HG03342 (cell line): ENCODE results near the gene C1orf122.

ENCODE experiments used
- ATAC-seq: cut with Tn5 transposase; IDR thresholded peaks from one replicate; pipeline ENCODE4 v1.9.1; 2021; ENCODE audit warnings: mild to moderate bottlenecking, moderate library complexity; ENCODE audit not compliant: unreplicated experiment

The C1orf122 gene

GRCh38 chr1:37797750-37798345, 9.7 kb upstream of the C1orf122 start:
- ATAC-seq = no peak

DNA sequence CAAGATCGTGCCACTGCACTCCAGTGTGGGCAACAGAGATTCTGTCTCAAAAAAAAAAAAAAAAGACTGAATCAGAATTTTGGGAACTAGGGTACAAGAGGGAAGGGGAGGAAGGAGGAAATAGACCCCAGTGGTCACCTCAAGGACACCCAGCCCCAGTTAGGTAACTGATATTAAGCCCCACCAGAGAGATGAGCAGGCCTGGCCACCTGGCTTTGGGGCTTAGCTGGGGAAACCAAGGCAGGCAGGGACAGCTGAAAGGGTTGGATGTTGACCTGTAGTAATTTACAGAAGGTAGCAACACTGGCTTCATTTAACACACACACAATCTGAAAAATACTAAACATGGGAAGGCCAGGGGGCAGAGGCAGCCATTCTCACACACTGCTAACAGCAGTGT, 5.2 kb upstream of the C1orf122 start:
- ATAC-seq = no peak

DNA sequence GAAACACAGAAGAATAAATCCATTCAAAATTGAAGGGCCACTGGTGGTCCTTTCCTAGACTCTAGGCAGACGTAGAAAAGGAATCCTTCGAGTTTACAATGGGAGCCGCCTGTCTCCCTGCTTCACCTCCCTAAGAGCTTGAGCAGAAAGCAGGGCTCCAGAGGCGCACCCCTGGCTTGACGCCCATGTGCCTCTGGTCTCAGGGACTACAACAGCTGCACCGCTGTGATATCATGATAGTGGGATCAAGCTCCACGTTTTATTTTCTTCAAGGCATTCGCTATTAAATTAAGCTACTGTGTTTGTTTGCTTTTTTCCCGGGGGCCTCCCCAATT, 403 bp upstream of the C1orf122 start:
- no peak for ATAC-seq

GRCh38 chr1:37808369-37809319, 1.1 kb downstream of the C1orf122 start:
- ATAC-seq = peak; percentile 17

DNA sequence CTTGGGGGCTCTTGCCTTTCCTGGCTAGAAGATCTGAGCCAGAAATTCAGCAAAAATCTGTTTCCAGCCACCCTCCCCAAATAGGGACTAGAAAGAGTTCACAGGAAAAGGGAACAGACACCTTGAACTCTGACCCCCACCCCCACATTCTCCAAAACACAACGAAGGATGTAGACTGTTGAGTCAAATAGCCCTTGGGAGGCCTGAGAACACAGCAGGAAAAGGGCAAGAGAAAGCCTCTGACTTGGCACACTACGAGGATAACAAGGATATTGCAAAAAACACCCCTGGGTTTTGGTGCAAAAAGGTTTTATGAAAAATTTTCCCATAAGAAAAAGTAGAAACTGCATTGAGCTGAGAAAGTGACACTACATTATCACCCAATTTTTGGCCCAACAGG, 2.4 kb downstream of the C1orf122 start:
- ATAC-seq = no peak

GRCh38 chr1:37811027-37811655, 3.6 kb downstream of the C1orf122 start:
- no peak for ATAC-seq

DNA sequence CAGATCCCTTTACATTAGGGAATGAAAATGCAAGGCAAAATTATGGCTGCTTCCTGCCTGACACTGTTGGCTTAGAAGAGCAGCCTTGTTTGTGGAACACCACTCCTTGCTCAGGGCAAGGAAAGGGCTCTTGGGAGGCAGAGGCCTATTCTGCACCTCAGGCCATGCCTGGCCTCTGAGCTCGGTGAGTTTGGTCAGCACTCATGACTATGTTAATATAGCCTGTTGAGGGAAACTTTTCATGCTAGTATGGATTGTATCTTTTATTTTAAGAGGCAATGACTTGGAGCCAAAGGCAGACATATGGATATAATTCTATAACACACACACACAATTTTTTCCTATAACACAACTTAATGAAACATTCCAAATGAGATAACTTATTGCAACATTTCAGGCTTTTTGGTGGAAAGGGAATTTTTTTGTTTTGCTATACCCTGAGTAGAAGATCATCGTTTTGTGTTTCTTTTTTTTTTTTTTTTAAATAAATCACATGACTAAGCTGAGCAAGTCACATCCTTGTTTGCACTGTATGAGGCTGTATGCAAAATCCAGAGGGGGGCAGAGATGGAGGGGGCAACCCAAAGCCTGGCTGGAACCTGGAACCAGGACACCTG, 6.0 kb downstream of the C1orf122 start:
- no peak for ATAC-seq

DNA sequence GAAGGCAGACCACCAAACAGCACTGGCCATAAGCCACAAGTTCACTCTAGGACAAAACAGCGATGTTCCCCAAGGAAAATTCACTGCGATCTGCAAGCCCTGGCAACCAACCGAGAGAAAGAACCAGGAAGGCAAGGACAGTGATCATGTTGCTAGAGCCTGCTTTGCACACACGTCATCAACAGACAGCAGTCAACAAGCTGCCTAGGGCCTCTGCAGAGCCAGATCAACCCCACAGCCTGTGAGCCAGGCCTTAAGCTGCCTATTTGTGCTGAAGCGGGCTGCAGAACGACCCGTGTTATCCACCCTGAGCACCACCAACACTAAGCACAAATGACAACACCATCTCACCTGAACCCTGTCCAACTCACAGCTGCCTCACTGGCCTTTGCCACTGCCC, 6.7 kb downstream of the C1orf122 start:
- ATAC-seq = no peak

DNA sequence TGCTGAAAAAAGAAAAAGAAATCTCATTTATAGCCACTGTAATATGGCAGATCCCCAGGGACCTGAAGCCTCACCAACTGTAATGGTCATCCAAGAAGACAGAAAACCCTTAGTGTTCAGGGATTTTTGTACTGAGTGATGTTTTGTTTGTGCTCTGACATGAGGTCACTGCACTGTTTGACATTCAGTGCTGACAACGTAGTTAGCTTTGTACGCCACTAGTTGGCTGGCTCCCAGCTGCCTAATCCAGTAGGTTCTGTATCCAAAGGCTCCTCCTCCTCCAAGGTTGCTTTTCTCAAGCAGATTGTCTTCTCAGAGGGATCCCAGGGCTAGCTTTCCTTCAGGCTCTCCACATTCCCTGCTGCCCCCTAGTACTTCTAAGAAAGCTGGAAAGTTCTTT, 9.9 kb downstream of the C1orf122 start:
- no peak for ATAC-seq

- no peak for ATAC-seq
Observed at GRCh38 chr1:37821481-37821880, 13.9 kb downstream of the C1orf122 start.

DNA sequence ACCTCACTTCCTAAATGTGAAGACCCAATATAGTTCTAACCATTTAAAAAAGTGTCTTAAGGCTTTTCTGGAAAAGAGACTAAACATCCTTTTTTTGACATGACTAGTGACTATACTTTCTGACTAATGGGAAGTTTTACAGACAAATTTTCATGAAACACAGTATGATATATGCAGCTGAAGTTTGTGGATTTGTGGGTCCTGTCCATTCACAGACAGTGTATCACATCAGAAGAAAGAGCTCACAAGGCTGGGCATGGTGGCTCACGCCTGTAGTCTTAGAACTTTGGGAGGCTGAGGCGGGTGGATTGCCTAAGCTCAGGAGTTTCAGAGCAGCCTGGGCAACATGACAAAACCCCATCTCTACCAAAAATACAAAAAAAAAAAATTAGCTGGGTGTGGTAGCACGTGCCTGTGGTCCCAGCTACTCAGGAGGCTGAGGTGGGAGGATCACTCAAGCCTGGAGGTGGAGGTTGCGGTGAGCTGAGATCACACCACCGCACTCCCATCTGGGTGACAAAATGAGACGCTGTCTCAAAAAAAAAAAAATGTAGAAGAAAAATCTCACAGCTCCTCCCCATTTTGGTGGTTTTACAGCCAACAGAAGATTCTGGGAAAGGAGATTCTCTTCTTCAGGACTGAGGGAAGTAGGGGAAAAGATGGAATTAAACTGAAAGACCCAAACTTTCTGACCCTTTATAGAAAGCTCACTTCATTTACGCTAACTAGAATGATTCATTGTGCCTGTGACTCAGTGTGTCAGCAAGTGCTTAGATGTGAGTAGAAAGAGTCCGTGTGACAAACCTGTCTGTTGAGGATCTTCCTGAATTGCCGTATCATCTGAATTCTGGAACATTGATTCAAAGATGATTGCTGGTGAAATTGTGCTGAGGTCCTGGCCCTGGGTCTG, 15.6 kb downstream of the C1orf122 start:
- ATAC-seq = no peak

DNA sequence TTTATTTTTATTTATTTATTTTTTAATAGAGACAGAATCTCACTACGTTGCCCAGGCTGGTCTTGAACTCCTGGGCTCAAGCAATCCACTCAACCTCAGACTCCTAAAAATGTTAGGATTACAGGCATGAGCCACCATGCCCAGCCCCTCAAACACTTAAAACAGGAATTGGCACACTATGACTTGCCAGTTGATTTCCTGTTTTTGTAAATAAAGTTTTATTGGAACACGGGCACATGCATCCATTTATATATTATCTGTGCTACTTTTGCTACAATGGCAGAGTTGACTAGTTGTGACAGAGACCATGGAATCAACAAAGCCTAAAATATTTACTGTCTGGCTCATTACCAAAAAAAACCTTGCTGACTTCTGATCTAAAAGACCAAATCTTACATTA, 16.4 kb downstream of the C1orf122 start:
- ATAC-seq = no peak

DNA sequence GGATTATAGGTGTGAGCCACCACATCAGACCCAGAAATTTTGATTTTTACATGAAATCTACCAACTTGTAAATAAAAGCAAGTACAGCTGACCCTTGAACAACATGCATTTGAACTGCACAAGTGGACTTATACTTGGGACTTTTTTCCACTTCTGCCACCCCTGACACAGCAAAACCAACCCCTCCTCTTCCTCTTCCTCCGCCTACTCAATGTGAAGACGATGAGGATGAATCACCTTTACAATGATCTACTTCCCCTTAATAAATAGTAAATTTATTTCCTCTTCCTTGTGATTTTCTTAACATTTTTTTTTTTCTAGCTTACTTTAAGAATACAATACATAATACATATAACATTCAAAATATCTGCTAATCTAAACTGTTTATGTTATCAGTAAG, 17.9 kb downstream of the C1orf122 start:
- no peak for ATAC-seq

GRCh38 chr1:37828410-37829074, 21.0 kb downstream of the C1orf122 start:
- no peak for ATAC-seq

DNA sequence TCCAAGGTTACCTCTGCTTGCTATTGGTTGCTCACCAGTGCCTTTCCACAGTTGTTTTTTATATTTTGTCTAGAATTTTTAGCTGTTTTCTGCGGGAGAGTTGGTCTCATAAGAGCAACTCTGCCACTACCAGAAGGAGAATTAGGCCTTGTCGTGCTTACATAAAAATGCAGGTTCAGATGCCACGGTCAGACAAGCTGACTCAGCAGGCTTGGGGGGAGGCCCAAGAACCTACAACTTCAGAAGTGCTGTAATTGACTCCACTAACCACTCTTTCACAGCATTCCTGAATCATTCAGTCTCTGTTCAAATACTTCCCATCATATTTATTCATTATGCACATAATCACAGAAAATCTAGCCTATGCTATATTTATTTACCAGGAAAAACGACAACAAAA, 23.5 kb downstream of the C1orf122 start:
- no peak for ATAC-seq

GRCh38 chr1:37831809-37832208, 24.2 kb downstream of the C1orf122 start:
- no peak for ATAC-seq

DNA sequence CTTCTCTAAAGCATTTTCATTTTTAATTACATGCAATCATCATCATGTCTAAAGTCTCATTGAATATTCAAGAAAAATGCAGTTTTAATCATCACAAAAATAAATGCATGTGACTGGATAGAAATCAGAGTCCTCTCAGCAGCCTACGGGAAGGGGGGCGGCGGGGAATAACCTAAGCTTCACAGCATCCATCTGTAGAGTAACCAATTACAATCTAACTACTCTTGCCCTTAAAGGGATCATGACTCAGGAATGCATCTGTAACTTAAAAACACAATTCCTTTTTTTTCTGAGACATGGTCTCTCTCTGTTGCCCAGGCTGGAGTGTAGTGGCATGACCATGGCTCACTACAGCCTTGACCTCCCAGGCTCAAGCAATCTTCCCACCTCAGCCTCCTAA, 29.2 kb downstream of the C1orf122 start:
- no peak for ATAC-seq

GRCh38 chr1:37839676-37840075, 32.1 kb downstream of the C1orf122 start:
- ATAC-seq = no peak

DNA sequence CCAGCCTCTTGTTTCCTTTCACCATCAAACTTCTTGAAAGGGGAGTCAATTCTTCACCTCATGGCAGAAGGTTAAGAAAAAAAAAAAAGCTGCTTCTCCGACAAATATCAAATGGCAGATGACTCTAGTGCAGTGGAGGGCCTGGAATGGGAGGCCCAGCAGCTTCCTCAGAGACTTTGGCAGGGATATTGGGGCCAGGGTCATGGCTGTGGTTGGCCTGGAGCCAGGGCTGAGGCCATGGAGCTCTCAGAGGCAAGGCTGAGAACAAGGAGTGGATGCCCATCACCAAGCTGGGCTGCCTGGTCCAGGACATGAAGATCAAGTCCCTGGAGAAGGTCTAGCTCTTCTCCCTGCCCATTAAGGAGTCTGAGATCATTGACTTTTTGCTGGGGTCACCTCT, 33.1 kb downstream of the C1orf122 start:
- ATAC-seq = no peak

- no peak for ATAC-seq
Observed at GRCh38 chr1:37841652-37842051, 34.1 kb downstream of the C1orf122 start.
